ENCODE results near the gene SPEN. TPM values are rescaled to one million over a fixed set of nuclear protein-coding genes. Genes with fewer than 3 reads are reported as not detected.
"Not testable (repeated sequence)": the region's sequence is repeated elsewhere in the genome, so short reads cannot be mapped to it uniquely, and the experiment has no call there.

Gene SPEN
- total and polyA plus RNA-seq, 10 of the 15 experiments (the other 5 are each of a cell fraction or from before 2014, with no cell fraction given) = 5.2 to 58.7 (median 20.1) TPM

- TF ChIP-seq BHLHE40 (IDR thresholded peaks at IDR 0.05; ENCODE audit: borderline replicate concordance in 1 of 2, low read depth in 2 of 2, low read length in 1 of 2) = peak; percentile 41 to 42; a peak in 1 of 4 replicates
- no peak for TF ChIP-seq ZBED1 (IDR thresholded peaks at IDR 0.05; ENCODE audit: borderline replicate concordance)
- no peak for TF ChIP-seq TARDBP (IDR thresholded peaks at IDR 0.05; ENCODE audit: borderline replicate concordance)
- TF ChIP-seq ZSCAN29 (IDR thresholded peaks at IDR 0.05) = no peak
- no peak for TF ChIP-seq POLR2AphosphoS5 (IDR thresholded peaks at IDR 0.05; ENCODE audit: low read length)
- TF ChIP-seq SPI1 (IDR thresholded peaks at IDR 0.05; ENCODE audit: borderline replicate concordance, insufficient read depth, low read depth, low read length) = no peak
- no peak for TF ChIP-seq SRF (IDR thresholded peaks at IDR 0.05; ENCODE audit: low read depth in 2 of 2, low read length in 2 of 2)
- TF ChIP-seq JUNB (IDR thresholded peaks at IDR 0.05) = 0 out of 2 replicates have a peak, but pooled peaks have one; percentile 10
Observed at GRCh38 chr1:15843826-15844572, 3.5 kb upstream of the SPEN start (continued).

- H3K9ac ChIP-seq (ENCODE audit: control insufficient read depth, insufficient read depth, low read length); H3K36me3 ChIP-seq (ENCODE audit: control insufficient read depth in 2 of 2, insufficient read depth in 2 of 2, low read length in 1 of 2); H2AFZ ChIP-seq (ENCODE audit: control insufficient read depth, low read depth, low read length); H3K4me1 ChIP-seq (ENCODE audit: control insufficient read depth, insufficient read depth, low read length); FAIRE-seq; BruUV-seq (replicated peaks); H3K27me3 ChIP-seq (replicated peaks in 1 of 2; ENCODE audit: control insufficient read depth in 2 of 2, insufficient read depth in 2 of 2, low read length in 1 of 2); in situ Hi-C loops (cut with MboI); ATAC-seq; DNase-seq (ENCODE audit: low read depth, low spot score); H4K20me1 ChIP-seq (ENCODE audit: control insufficient read depth, insufficient read depth); H3K27ac ChIP-seq (ENCODE audit: control insufficient read depth, insufficient read depth); H3K9me3 ChIP-seq (replicated peaks; ENCODE audit: control insufficient read depth, insufficient read depth, low read length): not testable (repeated sequence)
- POLR2A ChIA-PET = interaction anchor here (0.7 to 6.1 kb wide), 6 partner anchors 9 to 129 kb away, joined by 4 to 75 read pairs (median 14); partner anchors contain the start of gene ZBTB17
- peak; percentile 25 for TF ChIP-seq MLLT1 (IDR thresholded peaks at IDR 0.05)
- H3K4me3 ChIP-seq = peak overlapping the region; percentile 83; the same call in 1 of the 2 replicates
- peaks cover 54% of the 10 kb centered on the region for H3K79me2 ChIP-seq (ENCODE audit: control insufficient read depth, insufficient read depth, low read length)
- intact Hi-C loops (cut with micrococcal nuclease; ENCODE audit: unreplicated experiment) = loop anchor here (5.0 to 10.0 kb wide), 3 partner anchors 121 to 521 kb away; partner anchors contain the start of genes CASP9, DNAJC16 and SZRD1
- RAD21 ChIA-PET (ENCODE audit: unreplicated experiment) = interaction anchor here (0.7 to 6.2 kb wide), 6 partner anchors 10 to 128 kb away, joined by 3 to 55 read pairs (median 8); partner anchors contain the start of gene ZBTB17
- SMC1A ChIA-PET (ENCODE audit: uncharacterized antibody, unreplicated experiment) = interaction anchor here (0.7 to 5.2 kb wide), 6 partner anchors 9 to 130 kb away, joined by 3 to 27 read pairs (median 4); no protein-coding TSS in a partner anchor
- CTCF ChIA-PET = interaction anchor here (6.3 kb wide), 1 partner anchor 30 kb away, joined by 51 read pairs; no protein-coding TSS in a partner anchor
- H3K4me2 ChIP-seq (ENCODE audit: control insufficient read depth, insufficient read depth) = peak overlapping the region; percentile 82; the same call in 1 of the 2 replicates
- 89% methylated on average over 11 of the region's 11 CpGs for WGBS (ENCODE audit: insufficient coverage, insufficient replicate concordance, low lambda C conversion rate, missing lambda C conversion rate)
Observed at GRCh38 chr1:15846056-15846455, 1.5 kb upstream of the SPEN start.
